HFFc6 (cell line): Measurements from ENCODE around the gene PDCD4. TPM values are rescaled to one million over a fixed set of nuclear protein-coding genes. Genes with fewer than 3 reads are reported as not detected.

Experiments used
- DNase-seq: peaks from one replicate; pipeline ENCODE4 v3.0.0-alpha.2; 2018
- H3K27ac Mint-ChIP-seq: 2 replicates; pipeline ENCODE4 v1.8.0; 2020; ENCODE audit warnings: mild to moderate bottlenecking, mixed read lengths
- H3K27me3 Mint-ChIP-seq: 2 replicates; pipeline ENCODE4 v1.8.0; 2021; ENCODE audit warnings: mild to moderate bottlenecking, moderate library complexity, mixed read lengths; ENCODE audit not compliant: insufficient read depth
- H3K36me3 Mint-ChIP-seq: 2 replicates; pipeline ENCODE4 v1.8.0; 2021; ENCODE audit warnings: low read depth, mixed read lengths
- H3K4me1 Mint-ChIP-seq: 2 replicates; pipeline ENCODE4 v1.8.0; 2020; ENCODE audit warnings: low read depth, mixed read lengths
- H3K4me3 Mint-ChIP-seq: 2 replicates; pipeline ENCODE4 v1.8.0; 2020; ENCODE audit warnings: mild to moderate bottlenecking, moderate library complexity, mixed read lengths
- H3K9me3 Mint-ChIP-seq: 2 replicates; pipeline ENCODE4 v1.8.0; 2020; ENCODE audit warnings: mild to moderate bottlenecking, mixed read lengths
- CTCF ChIP-seq: fragments of 200-600 bp; sonication (generic); IDR thresholded peaks from 2 replicates; pipeline ENCODE4 v1.5.0; 2021; ENCODE audit warnings: antibody characterized with exemption, mild to moderate bottlenecking
- total RNA-seq, 6 experiments: library from RNA; stranded (reverse); fragmentation: NEBNext Ultra II Directional; extraction: Animal tissue kit (Norgen Biotek cat#: 25700); gene quantifications; 2 replicates in 1 of 6; 3 replicates in 5 of 6; pipeline ENCODE4 v1.2.3, GENCODE V29; 2021

Gene PDCD4
- total RNA-seq, 6 experiments from 2014 or later = 56.0 to 85.6 (median 72.8) TPM

GRCh38 chr10:110859973-110860376 lies 11.8 kb upstream of the PDCD4 start:
- TF ChIP-seq CTCF = no peak
- H3K4me3 Mint-ChIP-seq = no peak overlapping the region
- H3K27ac Mint-ChIP-seq = peak overlapping the region; percentile 23; the same call in 1 of the 2 replicates
- no peaks in the 10 kb centered on the region for H3K9me3 Mint-ChIP-seq
- peak; percentile 70 for DNase-seq
- no peaks in the 10 kb centered on the region for H3K36me3 Mint-ChIP-seq
- H3K27me3 Mint-ChIP-seq = no peaks in the 10 kb centered on the region; the same call in 1 of the 2 replicates
- H3K4me1 Mint-ChIP-seq = peaks cover 40% of the 10 kb centered on the region

- Mint-ChIP-seq H3K27ac (no peak overlapping the region; the same call in 1 of the 2 replicates), H3K4me1 (peaks cover 47% of the 10 kb centered on the region), H3K27me3 (no peaks in the 10 kb centered on the region; the same call in 1 of the 2 replicates), H3K36me3 (no peaks in the 10 kb centered on the region), H3K4me3 (no peak overlapping the region), H3K9me3 (no peaks in the 10 kb centered on the region)
- DNase-seq = no peak
- TF ChIP-seq CTCF = no peak
Measured at GRCh38 chr10:110860576-110861241, 11.0 kb upstream of the PDCD4 start.

- Mint-ChIP-seq H3K4me3 (no peak overlapping the region), H3K36me3 (no peaks in the 10 kb centered on the region), H3K27me3 (no peaks in the 10 kb centered on the region; the same call in 1 of the 2 replicates), H3K4me1 (peaks cover 55% of the 10 kb centered on the region), H3K27ac (no peak overlapping the region), H3K9me3 (no peaks in the 10 kb centered on the region)
- no peak for DNase-seq
- no peak for TF ChIP-seq CTCF
Measured at GRCh38 chr10:110861476-110861875, 10.3 kb upstream of the PDCD4 start.

- TF ChIP-seq CTCF = no peak
- H3K4me1 Mint-ChIP-seq = peaks cover 57% of the 10 kb centered on the region
- no peaks in the 10 kb centered on the region for H3K36me3 Mint-ChIP-seq
- H3K27ac Mint-ChIP-seq = no peak overlapping the region
- no peaks in the 10 kb centered on the region for H3K9me3 Mint-ChIP-seq
- no peaks in the 10 kb centered on the region; the same call in 1 of the 2 replicates for H3K27me3 Mint-ChIP-seq
- H3K4me3 Mint-ChIP-seq = no peak overlapping the region
- peak; percentile 15 for DNase-seq
Measured at GRCh38 chr10:110861930-110862649, 9.6 kb upstream of the PDCD4 start.

- H3K4me1 Mint-ChIP-seq = peaks cover 64% of the 10 kb centered on the region
- no peaks in the 10 kb centered on the region; the same call in 1 of the 2 replicates for H3K27me3 Mint-ChIP-seq
- DNase-seq = no peak
- H3K36me3 Mint-ChIP-seq = no peaks in the 10 kb centered on the region
- H3K4me3 Mint-ChIP-seq = no peak overlapping the region
- no peaks in the 10 kb centered on the region for H3K9me3 Mint-ChIP-seq
- no peak overlapping the region for H3K27ac Mint-ChIP-seq
- TF ChIP-seq CTCF = no peak
Measured at GRCh38 chr10:110862961-110863360, 8.8 kb upstream of the PDCD4 start.
